NCI-H2196 (cell line): ENCODE measurements around the gene ELOF1.
A peak's percentile ranks its signal among the peaks of the same experiment; 100 is the strongest.

ENCODE experiments used
- DNase-seq: peaks from one replicate; lab custom pipeline; 2025; ENCODE audit not compliant: unreplicated experiment; lab: John Stamatoyannopoulos, UW

ELOF1 gene

GRCh38 chr19:11535792-11536595 lies 23.0 kb downstream of the ELOF1 start:
- peak; percentile 92 for DNase-seq

GRCh38 chr19:11534948-11535347 lies 24.1 kb downstream of the ELOF1 start:
- DNase-seq = no peak

- no peak for DNase-seq
Observed at GRCh38 chr19:11534538-11534937, 24.5 kb downstream of the ELOF1 start.

GRCh38 chr19:11530432-11530831 lies 28.6 kb downstream of the ELOF1 start:
- peak; percentile 98 for DNase-seq

- DNase-seq = peak; percentile 98
Observed at GRCh38 chr19:11528551-11529341, 30.3 kb downstream of the ELOF1 start, which contains the start of gene ECSIT. TSS of gene ECSIT (minus strand) at chr19:11529134. CDS start at chr19:11519170, 9,964 bp downstream.

- no peak for DNase-seq
Observed at GRCh38 chr19:11519138-11519537, 39.9 kb downstream of the ELOF1 start.

- no peak for DNase-seq
Observed at GRCh38 chr19:11513946-11514345, 45.1 kb downstream of the ELOF1 start.

GRCh38 chr19:11510444-11510843 lies 48.6 kb downstream of the ELOF1 start:
- no peak for DNase-seq

- DNase-seq = no peak
Observed at GRCh38 chr19:11507370-11508078, 51.5 kb downstream of the ELOF1 start.

GRCh38 chr19:11506967-11507366 lies 52.1 kb downstream of the ELOF1 start:
- no peak for DNase-seq

- no peak for DNase-seq
Observed at GRCh38 chr19:11506101-11506555, 52.9 kb downstream of the ELOF1 start.

- peak; percentile 97 for DNase-seq
Observed at GRCh38 chr19:11505504-11506100, 53.4 kb downstream of the ELOF1 start, which contains the start of gene ZNF653. TSS of gene ZNF653 (minus strand) at chr19:11505839. CDS start at chr19:11505786, 53 bp downstream.

GRCh38 chr19:11505032-11505503 lies 54.0 kb downstream of the ELOF1 start:
- DNase-seq = peak; percentile 97

GRCh38 chr19:11504502-11505031 lies 54.5 kb downstream of the ELOF1 start:
- DNase-seq = no peak
